GM18526 (cell line): ENCODE data around the gene COQ5.

Experiments used
- POLR2A ChIP-seq: IDR thresholded peaks from 3 replicates; pipeline ENCODE4 v1.6.1; 2011; ENCODE audit not compliant: insufficient read length; ENCODE audit errors: extremely low read depth

The COQ5 gene

GRCh38 chr12:120528861-120529525 is at the start of gene COQ5:
Gene COQ5, minus strand, starts transcription at chr12:120529158. Its CDS starts 17 bp downstream, at chr12:120529141.
- peak; percentile 89 for TF ChIP-seq POLR2A

GRCh38 chr12:120574106-120574505 is 45.1 kb upstream of the COQ5 start:
- no peak for TF ChIP-seq POLR2A

- no peak for TF ChIP-seq POLR2A
Measured at GRCh38 chr12:120573560-120573959, 44.6 kb upstream of the COQ5 start.

GRCh38 chr12:120571299-120571698 is 42.3 kb upstream of the COQ5 start:
- TF ChIP-seq POLR2A: no peak

- TF ChIP-seq POLR2A: no peak
Measured at GRCh38 chr12:120563495-120563894, 34.5 kb upstream of the COQ5 start.

- TF ChIP-seq POLR2A: no peak
Measured at GRCh38 chr12:120562906-120563305, 33.9 kb upstream of the COQ5 start.

GRCh38 chr12:120557589-120557988 is 28.6 kb upstream of the COQ5 start:
- no peak for TF ChIP-seq POLR2A

- TF ChIP-seq POLR2A: no peak
Measured at GRCh38 chr12:120554678-120555077, 25.7 kb upstream of the COQ5 start.

GRCh38 chr12:120546050-120546386 is 17.1 kb upstream of the COQ5 start:
- no peak for TF ChIP-seq POLR2A

- TF ChIP-seq POLR2A: no peak
Measured at GRCh38 chr12:120544691-120545090, 15.7 kb upstream of the COQ5 start.

GRCh38 chr12:120542166-120542565 is 13.2 kb upstream of the COQ5 start:
- TF ChIP-seq POLR2A: no peak

GRCh38 chr12:120540445-120540844 is 11.5 kb upstream of the COQ5 start:
- TF ChIP-seq POLR2A: no peak

- TF ChIP-seq POLR2A: no peak
Measured at GRCh38 chr12:120539303-120539702, 10.3 kb upstream of the COQ5 start.

- TF ChIP-seq POLR2A: no peak
Measured at GRCh38 chr12:120538281-120539156, 9.6 kb upstream of the COQ5 start.

GRCh38 chr12:120537856-120538220 is 8.9 kb upstream of the COQ5 start:
- no peak for TF ChIP-seq POLR2A

- no peak for TF ChIP-seq POLR2A
Measured at GRCh38 chr12:120536064-120536791, 7.3 kb upstream of the COQ5 start.
